Left ventricle myocardium inferior (tissue), 1 donor: ENCODE data around the gene ITPRIPL1. TPM values are rescaled to one million over a fixed set of nuclear protein-coding genes. Genes with fewer than 3 reads are reported as not detected.

ENCODE experiments used
- DNase-seq: peaks from one replicate; pipeline ENCODE4 v3.0.0-alpha.2; 2020
- H3K27ac ChIP-seq: fragments of 200-600 bp; replicated peaks from 2 replicates; pipeline ENCODE4 v1.8.0; 2021
- H3K27me3 ChIP-seq: fragments of 200-600 bp; 2 replicates; pipeline ENCODE4 v1.8.0; 2021; ENCODE audit warnings: low read depth
- H3K36me3 ChIP-seq: fragments of 200-600 bp; 2 replicates; pipeline ENCODE4 v1.8.0; 2021
- H3K4me1 ChIP-seq: fragments of 200-600 bp; 2 replicates; pipeline ENCODE4 v1.8.0; 2021
- H3K4me3 ChIP-seq: fragments of 200-600 bp; 2 replicates; pipeline ENCODE4 v1.8.0; 2021; ENCODE audit warnings: mild to moderate bottlenecking, moderate library complexity
- H3K9me3 ChIP-seq: fragments of 200-600 bp; replicated peaks from 2 replicates; pipeline ENCODE4 v1.8.0; 2021
- CTCF ChIP-seq: fragments of 200-600 bp; IDR thresholded peaks from 2 replicates; pipeline ENCODE4 v1.8.0; 2021; ENCODE audit warnings: antibody characterized with exemption, mild to moderate bottlenecking, borderline replicate concordance
- intact Hi-C: fragments of 100-400 bp; cut with micrococcal nuclease; formaldehyde crosslinking; loops from one replicate; pipeline ENCODE4 v1.11.0; 2022
- total RNA-seq: library from RNA; stranded (reverse); fragmentation: NEBNext Ultra II Directional; extraction: Animal tissue kit (Norgen Biotek cat#: 25700); gene quantifications from one replicate; pipeline ENCODE4 v1.2.1, GENCODE V29; 2021
- donor health status: DM: no; HTN: yes; CAD: no; lungs with severe emphysema.

Gene ITPRIPL1
- total RNA-seq, 1 donor from 2014 or later, result 0.47 TPM

GRCh38 chr2:96329456-96329855 lies 4.3 kb downstream of the ITPRIPL1 start:
- DNase-seq, result no peak
- H3K27ac ChIP-seq, result peak overlapping the region; percentile 53
- no peak for TF ChIP-seq CTCF

DNA sequence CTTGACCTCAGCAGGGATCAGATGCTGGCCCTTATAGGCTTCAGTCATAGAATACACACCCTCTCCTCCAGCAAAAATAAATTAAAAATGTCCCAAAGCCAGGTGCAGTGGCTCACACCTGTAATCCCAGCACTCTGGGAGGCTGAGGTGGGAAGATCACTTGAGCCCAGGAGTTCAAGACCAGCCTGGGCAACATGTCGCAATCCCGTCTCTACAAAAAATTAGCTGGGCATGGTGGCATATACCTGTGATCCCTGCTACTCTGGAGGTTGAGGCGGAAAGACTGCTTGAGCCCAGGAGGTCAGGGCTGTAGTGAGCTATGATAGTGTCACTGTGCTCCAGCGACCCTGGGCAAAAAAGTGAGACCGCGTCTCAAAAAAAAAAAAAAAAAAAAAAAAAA lies 4.8 kb downstream of the ITPRIPL1 start:
- Histone ChIP-seq H3K27ac (peak overlapping the region; percentile 53), H3K4me3 (no peak overlapping the region), H3K9me3 (no peaks in the 10 kb centered on the region), H3K4me1 (peaks cover 38% of the 10 kb centered on the region), H3K27me3 (peaks cover 12% of the 10 kb centered on the region), H3K36me3 (no peaks in the 10 kb centered on the region)
- no peak for TF ChIP-seq CTCF
- intact Hi-C loops, result no loop called here
- no peak for DNase-seq

More at GRCh38 chr2:96329456-96329855, 4.3 kb downstream of the ITPRIPL1 start:
- Histone ChIP-seq H3K27me3 (peaks cover 16% of the 10 kb centered on the region), H3K4me1 (peaks cover 35% of the 10 kb centered on the region), H3K4me3 (no peak overlapping the region), H3K9me3 (no peaks in the 10 kb centered on the region), H3K36me3 (no peaks in the 10 kb centered on the region)
- intact Hi-C loops, result no loop called here

DNA sequence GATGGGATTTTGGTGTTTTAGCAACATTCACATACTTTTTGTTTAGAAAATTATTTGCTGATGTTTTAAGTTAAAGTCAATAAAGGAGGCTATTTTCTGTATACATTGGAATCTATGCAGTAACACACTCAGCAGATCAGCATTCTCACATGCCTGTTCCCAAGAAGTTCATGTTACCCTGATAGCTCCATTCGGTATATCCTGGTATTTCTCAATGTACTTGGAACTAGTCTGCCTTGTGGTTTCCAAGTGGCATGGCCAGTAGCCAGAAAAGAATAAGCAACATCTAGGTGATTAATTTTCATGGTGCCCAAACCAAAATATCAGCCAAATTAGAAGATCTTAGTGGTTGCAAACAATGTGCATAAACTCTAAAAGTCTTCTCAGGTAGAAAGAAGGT lies 5.3 kb downstream of the ITPRIPL1 start:
- Histone ChIP-seq H3K9me3 (no peaks in the 10 kb centered on the region), H3K4me1 (peaks cover 38% of the 10 kb centered on the region), H3K4me3 (no peak overlapping the region), H3K36me3 (no peaks in the 10 kb centered on the region), H3K27me3 (peaks cover 6% of the 10 kb centered on the region), H3K27ac (peak overlapping the region; percentile 53)
- DNase-seq, result no peak
- TF ChIP-seq CTCF, result no peak
- intact Hi-C loops, result no loop called here

GRCh38 chr2:96333708-96334107 lies 8.6 kb downstream of the ITPRIPL1 start:
- intact Hi-C loops, result no loop called here
- H3K9me3 ChIP-seq, result no peaks in the 10 kb centered on the region
- no peak for DNase-seq
- TF ChIP-seq CTCF, result no peak
- H3K27ac ChIP-seq, result no peak overlapping the region
- H3K4me1 ChIP-seq, result peaks cover 39% of the 10 kb centered on the region
- H3K36me3 ChIP-seq, result no peaks in the 10 kb centered on the region
- H3K27me3 ChIP-seq, result no peaks in the 10 kb centered on the region
- no peak overlapping the region for H3K4me3 ChIP-seq

GRCh38 chr2:96336104-96336775 lies 11.1 kb downstream of the ITPRIPL1 start:
- TF ChIP-seq CTCF, result no peak
- intact Hi-C loops, result no loop called here
- Histone ChIP-seq H3K4me1 (peaks cover 23% of the 10 kb centered on the region), H3K27ac (peak overlapping the region; percentile 98), H3K4me3 (peak overlapping the region; percentile 91), H3K36me3 (no peaks in the 10 kb centered on the region), H3K9me3 (no peaks in the 10 kb centered on the region), H3K27me3 (no peaks in the 10 kb centered on the region)
- DNase-seq, result no peak
